ENCODE results near the gene GOLGA2. TPM values are rescaled to one million over a fixed set of nuclear protein-coding genes. Genes with fewer than 3 reads are reported as not detected.

Gene GOLGA2
- polyA plus RNA-seq, 1 of the 3 experiments (the other 2 are of a cell fraction), result 103 TPM

GRCh38 chr9:128208946-128209669 lies 66.7 kb downstream of the GOLGA2 start:
- Histone ChIP-seq H2AFZ (ENCODE audit: low read depth) (no peak overlapping the region), H3K9me3 (no peaks in the 10 kb centered on the region), H3K27ac (ENCODE audit: low read depth in 2 of 2, low read length in 1 of 2) (no peak overlapping the region), H3K4me3 (ENCODE audit: low read depth in 2 of 2, low read length in 1 of 2) (no peak overlapping the region), H3K36me3 (replicated peaks in 1 of 2; ENCODE audit: control insufficient read depth in 1 of 2, insufficient read depth in 2 of 2, low read length in 1 of 2) (peaks cover 0 to 3% of the 10 kb centered on the region in 2 experiments), H3K9ac (no peak overlapping the region), H3K79me2 (ENCODE audit: insufficient read depth) (peaks cover 24% of the 10 kb centered on the region), H3F3A (replicated peaks; ENCODE audit: insufficient read depth) (peaks cover 11% of the 10 kb centered on the region), H3K4me2 (no peak overlapping the region), H3K9me2 (no peaks in the 10 kb centered on the region), H3K4me1 (ENCODE audit: control insufficient read depth in 1 of 2, insufficient read depth in 2 of 2, low read depth in 1 of 2, low read length in 1 of 2) (peaks cover 0 to 17% of the 10 kb centered on the region in 2 experiments; a peak in 1 of 4 replicates), H3K27me3 (ENCODE audit: insufficient read depth) (no peaks in the 10 kb centered on the region), H4K20me1 (ENCODE audit: insufficient read depth) (no peaks in the 10 kb centered on the region)
- CTCF ChIA-PET, result interaction anchor here (0.6 to 1.7 kb wide), 2 partner anchors 46 to 203 kb away, joined by 3 to 4 read pairs; no protein-coding TSS in a partner anchor
- 89% methylated on average over 13 of the region's 15 CpGs for WGBS (ENCODE audit: low lambda C conversion rate)
- POLR2A ChIA-PET, result interaction anchor here (1.6 kb wide), 1 partner anchor 37 kb away, joined by 3 read pairs; no protein-coding TSS in a partner anchor
- TF ChIP-seq REST (IDR thresholded peaks at IDR 0.05; ENCODE audit: low read depth, low read length) (no peak), USF1 (IDR thresholded peaks at IDR 0.05; ENCODE audit: borderline replicate concordance, low read depth) (no peak), SMC3 (IDR thresholded peaks at IDR 0.05; ENCODE audit: low read depth, low read length) (no peak)
- no peak for DNase-seq

GRCh38 chr9:128208386-128208785 lies 67.4 kb downstream of the GOLGA2 start:
- Histone ChIP-seq H3K4me2 (no peak overlapping the region), H3K36me3 (replicated peaks in 1 of 2; ENCODE audit: control insufficient read depth in 1 of 2, insufficient read depth in 2 of 2, low read length in 1 of 2) (peaks cover 0 to 3% of the 10 kb centered on the region in 2 experiments), H2AFZ (ENCODE audit: low read depth) (no peak overlapping the region), H3K27ac (ENCODE audit: low read depth in 2 of 2, low read length in 1 of 2) (no peak overlapping the region), H3F3A (replicated peaks; ENCODE audit: insufficient read depth) (peaks cover 11% of the 10 kb centered on the region), H3K9me3 (no peaks in the 10 kb centered on the region), H3K9ac (no peak overlapping the region), H3K9me2 (no peaks in the 10 kb centered on the region), H3K4me1 (ENCODE audit: control insufficient read depth in 1 of 2, insufficient read depth in 2 of 2, low read depth in 1 of 2, low read length in 1 of 2) (peaks cover 0 to 17% of the 10 kb centered on the region in 2 experiments; a peak in 1 of 4 replicates), H3K4me3 (ENCODE audit: low read depth in 2 of 2, low read length in 1 of 2) (no peak overlapping the region), H3K27me3 (ENCODE audit: insufficient read depth) (no peaks in the 10 kb centered on the region), H3K79me2 (ENCODE audit: insufficient read depth) (peaks cover 24% of the 10 kb centered on the region), H4K20me1 (ENCODE audit: insufficient read depth) (no peaks in the 10 kb centered on the region)
- ChIA-PET POLR2A (no interaction called here), CTCF (interaction anchor here (1.0 kb wide), 1 partner anchor 13 kb away, joined by 3 read pairs; no protein-coding TSS in a partner anchor)
- DNase-seq, result no peak
- WGBS (ENCODE audit: low lambda C conversion rate), result 86% methylated on average over 7 of the region's 7 CpGs
- TF ChIP-seq USF1 (IDR thresholded peaks at IDR 0.05; ENCODE audit: borderline replicate concordance, low read depth) (no peak), REST (IDR thresholded peaks at IDR 0.05; ENCODE audit: low read depth, low read length) (no peak), ELF1 (IDR thresholded peaks at IDR 0.05) (no peak), POLR2AphosphoS5 (IDR thresholded peaks at IDR 0.05; ENCODE audit: low read depth, low read length) (no peak), JUND (IDR thresholded peaks at IDR 0.05) (no peak), YY1 (IDR thresholded peaks at IDR 0.05; ENCODE audit: low read depth) (no peak), TAF1 (IDR thresholded peaks at IDR 0.05; ENCODE audit: borderline replicate concordance, low read depth, low read length) (no peak), FOXJ3 (CRISPR knock-in tag; IDR thresholded peaks at IDR 0.05) (no peak), TCF12 (IDR thresholded peaks at IDR 0.05) (no peak), CTCF (IDR thresholded peaks at IDR 0.05) (no peak), EP300 (IDR thresholded peaks at IDR 0.05; ENCODE audit: borderline replicate concordance in 1 of 2, low read depth in 1 of 2, low read length in 1 of 2) (no peak), RXRA (IDR thresholded peaks at IDR 0.05; ENCODE audit: borderline replicate concordance, low read depth) (no peak), RCOR1 (IDR thresholded peaks at IDR 0.05; ENCODE audit: low read length) (no peak), GATA2 (CRISPR knock-in tag; IDR thresholded peaks at IDR 0.05) (no peak)
